Mammary epithelial cell (primary cell): ENCODE measurements around the gene ACMSD.

Experiments used
- CTCF ChIP-seq, 2 donors: IDR thresholded peaks in 1 of 2; conservative IDR thresholded peaks in 1 of 2; 2 replicates each; pipeline ENCODE4 v1.5.1; 2011 to 2012; ENCODE audit warnings: inconsistent platforms in 2 of 2, low read length in 2 of 2, mild to moderate bottlenecking in 2 of 2, control low read depth in 1 of 2, low read depth in 1 of 2; ENCODE audit not compliant: insufficient read depth in 1 of 2; ENCODE audit errors: extremely low read depth in 1 of 2
- EZH2 ChIP-seq: IDR thresholded peaks from 2 replicates; pipeline ENCODE4 v1.6.1; 2012; ENCODE audit warnings: low read length, inconsistent platforms, borderline replicate concordance

- TF ChIP-seq CTCF (conservative IDR thresholded peaks at IDR 0.05 in 1 of 2, IDR thresholded peaks at IDR 0.05 in 1 of 2; ENCODE audit: extremely low read depth in 1 of 2, insufficient read depth in 1 of 2, low read depth in 1 of 2, low read length in 2 of 2), result no peak
- TF ChIP-seq EZH2, result no peak
Observed at GRCh38 chr2:134865067-134865787, 26.8 kb downstream of the ACMSD start.
